ENCODE data around the gene KDM4C.
"Not testable (repeated sequence)": the region's sequence is repeated elsewhere in the genome, so short reads cannot be mapped to it uniquely, and the experiment has no call there.

Gene KDM4C

GRCh38 chr9:6757456-6758247, at the start of gene KDM4C:
Gene KDM4C (plus strand): TSS chr9:6757973. CDS start chr9:6792989, 35,016 bp downstream.
- peak; percentile 76 for DNase-seq

- no peak for DNase-seq
Measured at GRCh38 chr9:6708732-6709131, 49.0 kb upstream of the KDM4C start.

- DNase-seq: no peak
Measured at GRCh38 chr9:6711403-6711802, 46.4 kb upstream of the KDM4C start.

- DNase-seq: no peak
Measured at GRCh38 chr9:6712041-6712440, 45.7 kb upstream of the KDM4C start.

- DNase-seq: no peak
Measured at GRCh38 chr9:6714176-6714575, 43.6 kb upstream of the KDM4C start.

- DNase-seq: not testable (repeated sequence)
Measured at GRCh38 chr9:6715153-6715754, 42.5 kb upstream of the KDM4C start.

GRCh38 chr9:6715755-6716643, 41.8 kb upstream of the KDM4C start:
- peak; percentile 81 for DNase-seq

GRCh38 chr9:6716766-6717165, 41.0 kb upstream of the KDM4C start:
- DNase-seq: no peak

- no peak for DNase-seq
Measured at GRCh38 chr9:6723881-6724420, 33.8 kb upstream of the KDM4C start.

GRCh38 chr9:6733257-6733656, 24.5 kb upstream of the KDM4C start:
- DNase-seq: no peak

- DNase-seq: no peak
Measured at GRCh38 chr9:6733831-6734230, 23.9 kb upstream of the KDM4C start.

GRCh38 chr9:6735422-6735821, 22.4 kb upstream of the KDM4C start:
- DNase-seq: no peak

- DNase-seq: peak; percentile 4
Measured at GRCh38 chr9:6739218-6739617, 18.6 kb upstream of the KDM4C start.

- not testable (repeated sequence) for DNase-seq
Measured at GRCh38 chr9:6748861-6749260, 8.9 kb upstream of the KDM4C start.

GRCh38 chr9:6754861-6755260, 2.9 kb upstream of the KDM4C start:
- DNase-seq: not testable (repeated sequence)

- DNase-seq: no peak
Measured at GRCh38 chr9:6757132-6757455, 679 bp upstream of the KDM4C start.

- no peak for DNase-seq
Measured at GRCh38 chr9:6758248-6758497, 400 bp downstream of the KDM4C start.

- peak; percentile 35 for DNase-seq
Measured at GRCh38 chr9:6758498-6759184, 868 bp downstream of the KDM4C start.

GRCh38 chr9:6759185-6759977, 1.6 kb downstream of the KDM4C start:
- DNase-seq: peak; percentile 29

GRCh38 chr9:6761306-6761705, 3.5 kb downstream of the KDM4C start:
- no peak for DNase-seq

GRCh38 chr9:6763244-6763643, 5.5 kb downstream of the KDM4C start:
- DNase-seq: no peak

GRCh38 chr9:6764011-6764410, 6.2 kb downstream of the KDM4C start:
- DNase-seq: no peak

Data from NCI-H2171 treated with DMSO at 0.1 percent for 48 hours (cell line).